ENCODE measurements around the gene TEAD1. TPM values are rescaled to one million over a fixed set of nuclear protein-coding genes. Genes with fewer than 3 reads are reported as not detected.

TEAD1 gene
- total RNA-seq, 2 experiments from 2014 or later = 0.11 TPM; not detected in 1

DNA sequence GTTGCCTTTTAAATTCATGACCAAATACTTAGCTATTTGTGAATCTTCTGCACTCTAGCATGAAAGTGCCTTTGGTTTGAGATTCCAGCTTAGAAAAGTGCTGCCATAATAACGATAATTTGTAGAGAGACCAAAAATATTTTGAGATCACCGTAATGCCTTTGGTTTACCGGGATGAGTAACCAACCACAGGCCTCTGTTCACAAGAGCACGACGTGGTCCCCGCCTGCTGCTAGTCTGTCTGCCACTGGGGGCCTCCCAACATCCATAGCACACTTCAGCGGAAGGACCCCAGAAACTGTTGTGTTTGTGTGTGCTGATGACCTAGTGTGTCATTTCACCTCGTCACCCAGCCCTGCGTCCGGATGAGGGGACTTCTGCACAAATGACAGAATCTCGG, 267.9 kb downstream of the TEAD1 start:
- H3K4me3 Mint-ChIP-seq = no peak overlapping the region
- no peaks in the 10 kb centered on the region for H3K4me1 Mint-ChIP-seq (ENCODE audit: low read depth)
- ChIA-PET CTCF (interaction anchor here (0.6 kb wide), 1 partner anchor 425 kb away, joined by 4 read pairs; no protein-coding TSS in a partner anchor), POLR2A (no interaction called here)
- H3K4me3 ChIP-seq (ENCODE audit: low read length) = no peak overlapping the region
- TF ChIP-seq, protein P1, sequence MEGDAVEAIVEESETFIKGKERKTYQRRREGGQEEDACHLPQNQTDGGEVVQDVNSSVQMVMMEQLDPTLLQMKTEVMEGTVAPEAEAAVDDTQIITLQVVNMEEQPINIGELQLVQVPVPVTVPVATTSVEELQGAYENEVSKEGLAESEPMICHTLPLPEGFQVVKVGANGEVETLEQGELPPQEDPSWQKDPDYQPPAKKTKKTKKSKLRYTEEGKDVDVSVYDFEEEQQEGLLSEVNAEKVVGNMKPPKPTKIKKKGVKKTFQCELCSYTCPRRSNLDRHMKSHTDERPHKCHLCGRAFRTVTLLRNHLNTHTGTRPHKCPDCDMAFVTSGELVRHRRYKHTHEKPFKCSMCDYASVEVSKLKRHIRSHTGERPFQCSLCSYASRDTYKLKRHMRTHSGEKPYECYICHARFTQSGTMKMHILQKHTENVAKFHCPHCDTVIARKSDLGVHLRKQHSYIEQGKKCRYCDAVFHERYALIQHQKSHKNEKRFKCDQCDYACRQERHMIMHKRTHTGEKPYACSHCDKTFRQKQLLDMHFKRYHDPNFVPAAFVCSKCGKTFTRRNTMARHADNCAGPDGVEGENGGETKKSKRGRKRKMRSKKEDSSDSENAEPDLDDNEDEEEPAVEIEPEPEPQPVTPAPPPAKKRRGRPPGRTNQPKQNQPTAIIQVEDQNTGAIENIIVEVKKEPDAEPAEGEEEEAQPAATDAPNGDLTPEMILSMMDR (IDR thresholded peaks at IDR 0.05) = no peak
- H3K36me3 ChIP-seq (ENCODE audit: insufficient read depth, low read length) = no peaks in the 10 kb centered on the region
- peaks cover 0 to 8% of the 10 kb centered on the region in 2 experiments for H3K27me3 ChIP-seq (ENCODE audit: control insufficient read depth in 1 of 2, insufficient read depth in 2 of 2, low read length in 2 of 2)
- no peak for DNase-seq
- no peak for ATAC-seq (ENCODE audit: poor library complexity)
- H3K9me3 ChIP-seq (ENCODE audit: control insufficient read depth in 1 of 2, insufficient read depth in 1 of 2, low read length in 2 of 2) = no peaks in the 10 kb centered on the region
- no peaks in the 10 kb centered on the region for H3K9me3 Mint-ChIP-seq
- intact Hi-C loops (cut with DNase I, micrococcal nuclease) = no loop called here
- peaks cover 35% of the 10 kb centered on the region for H3K27me3 Mint-ChIP-seq
- H3K27ac Mint-ChIP-seq = no peak overlapping the region
- H3K27ac ChIP-seq (ENCODE audit: low read depth in 1 of 2, low read length in 2 of 2) = no peak overlapping the region
- no peaks in the 10 kb centered on the region for H3K36me3 Mint-ChIP-seq (ENCODE audit: low read depth)
- H3K4me1 ChIP-seq (ENCODE audit: insufficient read depth, low read length) = no peaks in the 10 kb centered on the region

DNA sequence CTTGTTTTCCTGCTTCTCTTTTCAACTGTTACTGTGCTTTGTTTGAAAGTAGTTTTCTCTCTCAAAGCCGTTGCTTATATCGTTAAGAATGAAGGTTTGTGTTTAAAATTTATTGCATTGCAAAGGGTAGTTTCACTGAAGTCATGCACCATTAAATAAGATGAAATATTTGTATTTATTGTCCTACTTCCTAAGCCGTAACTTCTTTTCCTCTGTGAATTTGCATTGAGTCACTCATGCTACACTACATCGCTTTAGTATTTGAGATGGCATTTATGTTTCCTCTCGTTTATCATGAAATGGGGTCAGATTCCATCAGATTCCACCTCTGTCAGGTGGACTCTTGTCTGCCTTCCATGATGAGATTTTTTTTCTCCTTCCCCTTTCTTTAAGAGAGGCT, 269.1 kb downstream of the TEAD1 start:
- peaks cover 39% of the 10 kb centered on the region for H3K27me3 Mint-ChIP-seq
- H3K36me3 Mint-ChIP-seq (ENCODE audit: low read depth) = no peaks in the 10 kb centered on the region
- ChIA-PET POLR2A (no interaction called here), CTCF (no interaction called here)
- no peak overlapping the region for H3K4me3 Mint-ChIP-seq
- H3K27ac Mint-ChIP-seq = no peak overlapping the region
- Histone ChIP-seq H3K4me3 (ENCODE audit: low read length) (no peak overlapping the region), H3K36me3 (ENCODE audit: insufficient read depth, low read length) (no peaks in the 10 kb centered on the region), H3K27ac (ENCODE audit: low read depth in 1 of 2, low read length in 2 of 2) (no peak overlapping the region), H3K4me1 (ENCODE audit: insufficient read depth, low read length) (no peaks in the 10 kb centered on the region), H3K9me3 (ENCODE audit: control insufficient read depth in 1 of 2, insufficient read depth in 1 of 2, low read length in 2 of 2) (no peaks in the 10 kb centered on the region), H3K27me3 (ENCODE audit: control insufficient read depth in 1 of 2, insufficient read depth in 2 of 2, low read length in 2 of 2) (peaks cover 6 to 8% of the 10 kb centered on the region in 2 experiments)
- H3K9me3 Mint-ChIP-seq = no peaks in the 10 kb centered on the region
- ATAC-seq (ENCODE audit: poor library complexity) = no peak
- no peak for DNase-seq
- no peaks in the 10 kb centered on the region for H3K4me1 Mint-ChIP-seq (ENCODE audit: low read depth)
- TF ChIP-seq, protein P1 (IDR thresholded peaks at IDR 0.05) = no peak
- intact Hi-C loops (cut with DNase I, micrococcal nuclease) = no loop called here

DNA sequence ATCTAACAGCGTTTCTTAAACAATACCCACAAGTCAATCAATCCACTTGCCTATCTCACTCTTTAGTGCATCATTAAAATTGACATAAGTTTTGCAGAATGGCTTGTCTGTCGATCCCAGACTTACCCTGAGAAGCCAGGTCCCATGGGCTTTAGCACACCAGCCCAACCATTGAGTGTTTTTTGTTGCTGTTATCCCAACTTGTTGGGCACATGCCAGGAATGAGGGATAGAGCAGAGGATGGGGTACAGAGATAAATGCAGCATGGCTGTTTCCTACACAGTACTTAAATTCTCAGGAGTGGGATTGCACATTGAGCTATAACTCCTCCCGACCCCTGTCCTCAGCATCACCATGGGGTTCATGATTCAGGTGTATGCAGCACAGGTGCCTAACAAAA, 270.7 kb downstream of the TEAD1 start:
- Histone ChIP-seq H3K4me3 (ENCODE audit: low read length) (no peak overlapping the region), H3K4me1 (ENCODE audit: insufficient read depth, low read length) (no peaks in the 10 kb centered on the region), H3K27ac (ENCODE audit: low read depth in 1 of 2, low read length in 2 of 2) (no peak overlapping the region), H3K9me3 (ENCODE audit: control insufficient read depth in 1 of 2, insufficient read depth in 1 of 2, low read length in 2 of 2) (no peaks in the 10 kb centered on the region), H3K36me3 (ENCODE audit: insufficient read depth, low read length) (no peaks in the 10 kb centered on the region), H3K27me3 (ENCODE audit: control insufficient read depth in 1 of 2, insufficient read depth in 2 of 2, low read length in 2 of 2) (peaks cover 6 to 8% of the 10 kb centered on the region in 2 experiments)
- intact Hi-C loops (cut with DNase I, micrococcal nuclease) = no loop called here
- DNase-seq (no peak), ATAC-seq (ENCODE audit: poor library complexity) (no peak)
- Mint-ChIP-seq H3K4me3 (no peak overlapping the region), H3K36me3 (ENCODE audit: low read depth) (no peaks in the 10 kb centered on the region), H3K27ac (no peak overlapping the region), H3K27me3 (peaks cover 41% of the 10 kb centered on the region), H3K9me3 (no peaks in the 10 kb centered on the region), H3K4me1 (ENCODE audit: low read depth) (no peaks in the 10 kb centered on the region)
- ChIA-PET POLR2A (no interaction called here), CTCF (no interaction called here)
- TF ChIP-seq, protein P1 (IDR thresholded peaks at IDR 0.05) = no peak
